PC-3 (cell line): ENCODE measurements around the gene ATP1A4. TPM values are rescaled to one million over a fixed set of nuclear protein-coding genes. Genes with fewer than 3 reads are reported as not detected.
A peak's percentile ranks its signal among the peaks of the same experiment; 100 is the strongest.

Experiments
- ATAC-seq: fragments of 200-7000 bp; cut with Tn5 transposase; 2 replicates; pipeline ENCODE4 v1.9.1; 2020; ENCODE audit warnings: mild to moderate bottlenecking, moderate library complexity
- BruUV-seq: library from RNA; stranded (reverse); fragments of 400-500 nt; replicated peaks from 2 replicates; lab custom pipeline; 2021; lab: Mats Ljungman, UMichigan
- CTCF ChIA-PET: fragments of 300-600 bp; sonication (Branson Sonifier 250); formaldehyde crosslinking; loops from one replicate; lab custom pipeline; 2022; ENCODE audit warnings: antibody characterized with exemption; lab: Charles Lee
- POLR2A ChIA-PET: fragments of 300-600 bp; sonication (Branson Sonifier 250); formaldehyde crosslinking; loops from one replicate; lab custom pipeline; 2022; ENCODE audit warnings: antibody characterized with exemption; ENCODE audit not compliant: unreplicated experiment; lab: Charles Lee
- DNase-seq: peaks from one replicate; pipeline ENCODE4 v3.0.0-alpha.2; 2015
- H2AFZ ChIP-seq: fragments of 300-600 bp; sonication (generic); 2 replicates; pipeline ENCODE4 v1.6.0; 2016; ENCODE audit warnings: antibody characterized with exemption, low read length
- H3F3A ChIP-seq: fragments of 300-600 bp; sonication (generic); one replicate; pipeline ENCODE4 v1.6.0; 2017; ENCODE audit warnings: antibody characterized with exemption, low read length, control low read depth, mild to moderate bottlenecking; ENCODE audit not compliant: unreplicated experiment
- H3K27ac ChIP-seq: fragments of 300-600 bp; sonication (generic); 2 replicates; pipeline ENCODE4 v1.5.1; 2016; ENCODE audit warnings: mild to moderate bottlenecking, low read length
- H3K27me3 ChIP-seq: fragments of 300-600 bp; sonication (generic); 2 replicates; pipeline ENCODE4 v1.6.1; 2016; ENCODE audit warnings: low read length, mixed read lengths
- H3K36me3 ChIP-seq: fragments of 300-600 bp; sonication (generic); 2 replicates; pipeline ENCODE4 v1.6.1; 2016; ENCODE audit warnings: low read depth, mixed run types, low read length, mixed read lengths
- H3K4me1 ChIP-seq: fragments of 300-600 bp; sonication (generic); 2 replicates; pipeline ENCODE4 v1.5.1; 2016; ENCODE audit warnings: low read length; ENCODE audit not compliant: insufficient read depth
- H3K4me2 ChIP-seq: fragments of 300-600 bp; sonication (generic); 2 replicates; pipeline ENCODE4 v1.6.0; 2016; ENCODE audit warnings: low read length
- H3K4me3 ChIP-seq: fragments of 300-600 bp; sonication (generic); 2 replicates; pipeline ENCODE4 v1.5.1; 2016; ENCODE audit warnings: mild to moderate bottlenecking, low read length, mixed read lengths
- H3K79me2 ChIP-seq: fragments of 300-600 bp; sonication (generic); 2 replicates; pipeline ENCODE4 v1.6.1; 2017; ENCODE audit warnings: low read length, mixed read lengths
- H3K9ac ChIP-seq: fragments of 300-600 bp; sonication (generic); 2 replicates; pipeline ENCODE4 v1.6.0; 2016; ENCODE audit warnings: mild to moderate bottlenecking, low read length
- H3K9me2 ChIP-seq: fragments of 300-600 bp; sonication (generic); replicated peaks from 2 replicates; pipeline ENCODE4 v1.6.1; 2016; ENCODE audit warnings: mixed run types, low read length, mixed read lengths
- H3K9me3 ChIP-seq: fragments of 300-600 bp; sonication (generic); 2 replicates; pipeline ENCODE4 v1.6.1; 2016; ENCODE audit warnings: low read length, mixed read lengths
- H4K20me1 ChIP-seq: fragments of 300-600 bp; sonication (generic); 2 replicates; pipeline ENCODE4 v1.6.1; 2016; ENCODE audit warnings: low read length, mixed read lengths
- CTCF ChIP-seq: fragments of 300-600 bp; sonication (generic); conservative IDR thresholded peaks from 2 replicates; pipeline ENCODE4 v1.5.1; 2017; ENCODE audit warnings: antibody characterized with exemption, low read depth, mild to moderate bottlenecking, low read length
- EZH2 ChIP-seq: fragments of 300-600 bp; sonication (generic); IDR thresholded peaks from one replicate; pipeline ENCODE4 v1.6.1; 2017; ENCODE audit warnings: antibody characterized with exemption, mild to moderate bottlenecking, low read length; ENCODE audit not compliant: unreplicated experiment
- EZH2phosphoT487 ChIP-seq: fragments of 300-600 bp; sonication (generic); IDR thresholded peaks from 2 replicates; pipeline ENCODE4 v1.6.1; 2018; ENCODE audit warnings: mild to moderate bottlenecking, antibody characterized with exemption, low read length, borderline replicate concordance
- intact Hi-C: fragments of 100-400 bp; cut with micrococcal nuclease; formaldehyde crosslinking; loops from 2 replicates; pipeline ENCODE4 v1.9.0; 2023
- total RNA-seq: library from RNA; depleted of rRNA; stranded (reverse); fragments of >200 nt; gene quantifications from 2 replicates; pipeline ENCODE4 v1.2.3, GENCODE V29; 2014

The ATP1A4 gene
- total RNA-seq, 1 experiment from 2014 or later = 0.04 TPM

- H2AFZ ChIP-seq = peak overlapping the region; percentile 88
- H3K9ac ChIP-seq = peak overlapping the region; percentile 98
- peaks cover 18% of the 10 kb centered on the region for H3K36me3 ChIP-seq
- ATAC-seq = peak; percentile 69
- TSS peak; percentile 45 for BruUV-seq
- H3K4me1 ChIP-seq = peaks cover 23% of the 10 kb centered on the region
- H3K4me2 ChIP-seq = peak overlapping the region; percentile 84
- DNase-seq = peak; percentile 70
- H3K9me2 ChIP-seq = no peaks in the 10 kb centered on the region
- peaks cover 57% of the 10 kb centered on the region for H3K79me2 ChIP-seq
- H3K27me3 ChIP-seq = no peaks in the 10 kb centered on the region
- H3F3A ChIP-seq = no peaks in the 10 kb centered on the region
- no peaks in the 10 kb centered on the region for H3K9me3 ChIP-seq
- peaks cover 22% of the 10 kb centered on the region; the same call in 1 of the 2 replicates for H4K20me1 ChIP-seq
- peak overlapping the region; percentile 67 for H3K27ac ChIP-seq
- intact Hi-C loops = no loop called here
- CTCF ChIA-PET = interaction anchor here (0.7 kb wide), 2 partner anchors 47 to 51 kb away, joined by 3 to 6 read pairs; no protein-coding TSS in a partner anchor
- POLR2A ChIA-PET = interaction anchor here (0.7 to 0.8 kb wide), 3 partner anchors 39 to 981 kb away, joined by 3 to 7 read pairs (median 5); partner anchors contain the start of gene DCAF8
- H3K4me3 ChIP-seq = peak overlapping the region; percentile 89
- TF ChIP-seq CTCF = no peak
- no peak for TF ChIP-seq EZH2phosphoT487
- TF ChIP-seq EZH2 = no peak
Measured at GRCh38 chr1:160206036-160206389, 54.6 kb downstream of the ATP1A4 start.

GRCh38 chr1:160206421-160207117 is 55.2 kb downstream of the ATP1A4 start:
- Histone ChIP-seq H3K9me3 (no peaks in the 10 kb centered on the region), H3K4me1 (peaks cover 23% of the 10 kb centered on the region), H3K9ac (peak overlapping the region; percentile 98), H3K79me2 (peaks cover 57% of the 10 kb centered on the region), H3F3A (no peaks in the 10 kb centered on the region), H3K4me2 (peak overlapping the region; percentile 84), H3K27me3 (no peaks in the 10 kb centered on the region), H3K36me3 (peaks cover 22% of the 10 kb centered on the region), H3K9me2 (no peaks in the 10 kb centered on the region), H3K4me3 (peak overlapping the region; percentile 89), H3K27ac (peak overlapping the region; percentile 67), H2AFZ (no peak overlapping the region), H4K20me1 (peaks cover 22% of the 10 kb centered on the region; the same call in 1 of the 2 replicates)
- peak; percentile 68 for DNase-seq
- intact Hi-C loops = no loop called here
- TF ChIP-seq EZH2 (no peak), CTCF (no peak), EZH2phosphoT487 (no peak)
- ChIA-PET POLR2A (no interaction called here), CTCF (interaction anchor here (0.7 kb wide), 2 partner anchors 48 to 52 kb away, joined by 3 to 6 read pairs; no protein-coding TSS in a partner anchor)
- no TSS peak for BruUV-seq
- ATAC-seq = peak; percentile 21
